ENCODE data around the gene F12.
A peak's percentile ranks its signal among the peaks of the same experiment; 100 is the strongest.

The F12 gene

DNA sequence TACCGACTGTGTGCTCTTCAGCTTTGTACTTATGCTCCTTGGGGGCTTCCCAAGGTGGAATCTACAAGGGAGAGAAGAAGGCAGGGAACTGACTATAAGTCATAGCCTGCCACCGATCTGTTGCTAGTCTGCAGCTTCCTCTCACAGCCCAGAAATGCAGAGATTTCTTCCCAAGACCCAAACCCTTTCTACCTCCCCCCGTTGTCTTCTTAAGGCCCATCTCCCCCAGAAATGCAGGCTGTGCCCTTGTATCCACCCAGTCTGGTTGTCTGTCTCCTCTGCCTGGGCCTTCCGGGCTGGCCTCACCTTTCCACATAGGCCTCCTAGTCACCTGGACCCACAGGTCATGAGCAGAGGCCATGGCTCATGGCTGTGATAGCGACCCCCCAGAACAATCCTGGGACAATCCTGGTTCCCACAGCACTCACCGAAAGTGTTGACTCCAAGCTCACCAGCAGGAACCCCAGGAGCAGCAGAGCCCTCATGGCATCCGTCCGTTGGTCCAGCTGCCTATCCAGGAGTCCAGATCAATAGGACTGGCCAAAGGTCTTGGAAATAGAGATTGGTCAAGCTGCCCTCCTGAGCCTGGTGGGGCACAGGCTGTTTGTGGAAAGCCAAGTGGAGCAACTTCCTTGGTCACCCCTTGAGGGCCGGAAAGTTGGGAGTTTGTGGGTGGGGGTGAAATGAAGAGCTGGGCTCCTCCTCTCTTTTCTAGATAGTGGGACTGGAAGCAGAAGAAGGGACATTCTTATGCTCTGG lies at the start of gene F12:
Gene F12 (minus strand): TSS at position 522 of the 759 bp plus-strand sequence. CDS start 37 bp downstream, at position 485.
- FAIRE-seq = no peak
- no peak for DNase-seq (ENCODE audit: low spot score)

- no peak for FAIRE-seq
Measured at GRCh38 chr5:177458912-177459350, 49.6 kb upstream of the F12 start.

GRCh38 chr5:177457852-177458681 lies 48.7 kb upstream of the F12 start:
- no peak for DNase-seq (ENCODE audit: low spot score)
- no peak for FAIRE-seq

More at GRCh38 chr5:177458912-177459350, 49.6 kb upstream of the F12 start:
- no peak for DNase-seq (ENCODE audit: low spot score)

GRCh38 chr5:177456976-177457851 lies 47.9 kb upstream of the F12 start:
- peak; percentile 96 for DNase-seq (ENCODE audit: low spot score)
- peak; percentile 84 for FAIRE-seq

DNA sequence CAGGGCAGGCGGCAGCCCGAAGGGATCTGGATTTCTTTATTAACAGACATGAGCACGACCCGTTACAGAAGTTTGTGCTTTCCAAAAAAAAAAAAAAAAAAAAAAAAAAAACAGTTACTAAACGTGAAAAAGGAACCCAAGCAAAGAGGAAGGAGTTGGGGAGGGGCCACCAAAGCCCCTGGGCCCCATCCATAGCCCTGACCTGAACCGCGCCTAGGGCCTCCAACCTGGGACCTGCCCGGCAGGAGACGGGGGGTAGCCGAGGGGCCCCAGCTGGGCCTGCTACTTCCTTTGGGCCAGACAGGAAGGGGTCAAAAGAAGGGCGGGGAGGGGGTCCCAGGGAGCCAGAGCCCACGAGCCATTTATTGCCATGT lies 47.2 kb upstream of the F12 start:
- FAIRE-seq (no peak), DNase-seq (ENCODE audit: low spot score) (no peak)

DNA sequence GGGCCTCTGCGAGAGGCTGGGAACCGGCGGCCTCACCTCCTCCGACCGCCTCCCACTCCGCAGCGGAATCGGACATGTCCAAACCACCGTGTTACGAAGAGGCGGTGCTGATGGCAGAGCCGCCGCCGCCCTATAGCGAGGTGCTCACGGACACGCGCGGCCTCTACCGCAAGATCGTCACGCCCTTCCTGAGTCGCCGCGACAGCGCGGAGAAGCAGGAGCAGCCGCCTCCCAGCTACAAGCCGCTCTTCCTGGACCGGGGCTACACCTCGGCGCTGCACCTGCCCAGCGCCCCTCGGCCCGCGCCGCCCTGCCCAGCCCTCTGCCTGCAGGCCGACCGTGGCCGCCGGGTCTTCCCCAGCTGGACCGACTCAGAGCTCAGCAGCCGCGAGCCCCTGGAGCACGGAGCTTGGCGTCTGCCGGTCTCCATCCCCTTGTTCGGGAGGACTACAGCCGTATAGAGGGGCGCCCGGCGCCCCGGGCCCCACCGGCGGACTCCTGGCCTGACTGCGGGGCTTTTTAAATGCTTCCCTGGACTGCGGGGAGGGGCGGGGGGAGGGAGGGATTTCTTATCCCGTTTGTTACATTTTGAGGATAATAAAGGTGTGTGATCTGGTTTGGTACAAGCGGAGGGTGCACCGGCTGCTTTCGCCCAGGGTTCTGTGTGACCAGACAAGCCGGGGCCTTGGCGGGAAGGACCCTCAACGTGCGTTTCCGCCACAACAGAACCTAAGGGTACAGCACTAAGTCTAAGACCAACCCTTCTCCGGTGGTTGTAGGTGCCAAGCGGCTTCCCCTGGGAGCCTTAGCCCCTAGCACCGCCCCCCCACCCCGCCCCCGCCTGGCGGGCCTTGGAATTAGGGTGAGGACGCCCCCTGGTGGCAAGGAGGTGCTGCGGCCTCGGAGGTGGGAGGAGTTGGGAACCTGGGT lies 46.6 kb upstream of the F12 start:
- no peak for FAIRE-seq

GRCh38 chr5:177455036-177455660 lies 45.8 kb upstream of the F12 start:
- DNase-seq (ENCODE audit: low spot score) = peak; percentile 64
- no peak for FAIRE-seq

More for the DNA sequence above, 46.6 kb upstream of the F12 start:
- DNase-seq (ENCODE audit: low spot score) = peak; percentile 70

DNA sequence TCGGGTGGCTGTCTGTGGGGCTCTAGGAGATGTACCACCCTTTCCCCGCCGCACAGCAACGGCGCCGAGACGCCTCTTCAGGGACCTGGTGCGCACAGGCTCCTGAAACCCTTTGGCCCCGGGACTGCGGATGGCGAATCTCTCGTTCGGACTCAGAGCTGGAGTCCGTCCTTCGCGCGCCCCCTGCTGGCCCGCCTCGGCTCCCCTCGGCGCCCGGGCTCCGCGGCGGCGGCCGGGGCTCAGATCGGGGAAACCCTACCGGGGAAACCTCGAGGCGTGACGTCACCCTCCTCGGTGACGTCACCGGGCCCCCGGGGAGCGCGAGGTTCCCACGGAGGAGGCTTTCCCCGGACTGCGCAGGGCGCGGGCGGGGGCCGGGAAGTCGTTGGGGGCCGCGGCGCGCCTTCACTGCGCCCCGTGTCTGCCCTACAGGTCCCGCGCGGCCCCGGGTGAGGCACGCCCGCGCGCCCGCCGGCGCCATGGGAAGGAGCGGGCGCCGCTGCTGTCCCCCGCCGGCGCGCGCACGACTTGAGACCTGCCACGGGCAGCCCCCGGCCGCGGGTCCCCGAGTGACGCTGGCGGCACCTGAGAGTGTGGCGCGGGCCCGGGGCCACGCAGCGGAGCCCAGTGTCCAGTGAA lies 45.2 kb upstream of the F12 start:
- DNase-seq (ENCODE audit: low spot score) = peak; percentile 79
- no peak for FAIRE-seq

DNA sequence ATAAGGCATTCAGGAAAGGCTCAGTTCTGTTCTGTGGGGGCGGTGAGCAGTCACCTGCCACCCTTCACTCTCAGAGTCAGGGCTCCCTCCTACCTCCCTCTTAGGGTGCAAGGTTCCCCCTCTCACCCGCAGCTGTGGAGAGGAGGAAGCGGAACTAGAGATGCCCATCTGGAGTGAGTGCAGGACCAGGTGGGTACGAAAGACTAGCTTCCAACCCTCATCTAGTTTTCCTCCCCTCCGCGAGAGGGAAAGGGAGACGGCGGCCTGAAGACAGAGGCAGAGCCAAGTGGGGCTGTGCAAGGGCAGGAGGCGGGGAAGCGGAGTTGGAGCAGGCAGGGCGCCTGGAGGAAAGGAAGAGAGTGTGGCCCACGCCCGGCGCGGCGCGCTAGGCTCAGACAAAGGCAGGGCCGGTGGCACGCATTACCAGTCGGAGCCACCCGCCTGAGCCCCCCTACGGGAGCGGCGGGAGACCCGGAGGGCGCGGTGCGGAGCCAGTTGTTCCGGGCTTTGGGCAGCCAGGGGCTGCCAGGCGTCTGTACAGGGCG lies 44.6 kb upstream of the F12 start:
- FAIRE-seq (no peak), DNase-seq (ENCODE audit: low spot score) (no peak)

DNA sequence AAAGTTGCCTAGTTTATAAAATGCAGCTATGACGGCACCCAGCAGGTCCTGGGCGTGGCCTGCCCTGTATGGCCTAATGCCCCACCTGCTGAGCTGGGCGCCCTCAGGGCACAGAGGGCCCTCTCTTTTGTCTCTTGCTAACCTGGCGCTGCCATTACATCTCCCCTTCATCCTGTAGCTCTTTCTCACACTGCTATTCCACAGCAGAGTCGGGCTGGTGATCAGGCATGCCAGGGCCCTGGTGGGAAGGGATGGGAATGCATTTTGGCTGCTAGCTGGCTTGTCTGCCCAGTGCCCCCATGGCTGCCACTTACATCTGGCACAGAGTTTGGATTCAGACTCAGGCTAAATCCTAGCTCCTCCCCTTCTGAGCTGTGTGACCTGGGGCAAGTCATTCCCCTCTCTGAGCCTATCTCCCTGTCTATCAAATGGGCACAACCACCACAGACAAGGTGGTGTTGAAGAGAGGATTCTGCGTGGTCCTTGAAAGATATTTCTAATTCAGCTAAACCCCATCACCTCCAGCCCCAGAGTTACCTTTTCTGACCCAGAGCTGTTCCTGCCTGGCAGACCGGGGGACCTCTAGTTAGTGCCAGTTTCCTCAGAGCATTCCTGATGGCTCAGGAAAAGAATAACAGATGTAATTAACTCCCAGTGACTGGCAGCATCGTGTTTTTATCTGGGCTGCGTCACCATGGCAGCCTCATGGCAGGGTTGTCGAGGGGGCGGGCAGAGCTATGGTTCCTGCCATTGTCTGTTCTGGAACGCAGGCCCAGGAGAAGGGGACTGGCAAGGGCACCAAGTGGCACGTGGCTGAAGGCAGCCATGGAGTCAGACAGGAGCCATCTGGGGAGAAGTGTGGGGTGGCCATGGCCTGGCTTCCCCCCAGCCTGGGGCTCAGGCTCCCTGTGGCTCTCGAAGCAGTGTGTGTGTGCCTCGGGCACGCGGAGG lies 43.6 kb upstream of the F12 start:
- FAIRE-seq (no peak), DNase-seq (ENCODE audit: low spot score) (no peak)

GRCh38 chr5:177450667-177451424 lies 41.5 kb upstream of the F12 start:
- no peak for FAIRE-seq
- no peak for DNase-seq (ENCODE audit: low spot score)

GRCh38 chr5:177449140-177450061 lies 40.0 kb upstream of the F12 start:
- FAIRE-seq = no peak
- DNase-seq (ENCODE audit: low spot score) = no peak

DNA sequence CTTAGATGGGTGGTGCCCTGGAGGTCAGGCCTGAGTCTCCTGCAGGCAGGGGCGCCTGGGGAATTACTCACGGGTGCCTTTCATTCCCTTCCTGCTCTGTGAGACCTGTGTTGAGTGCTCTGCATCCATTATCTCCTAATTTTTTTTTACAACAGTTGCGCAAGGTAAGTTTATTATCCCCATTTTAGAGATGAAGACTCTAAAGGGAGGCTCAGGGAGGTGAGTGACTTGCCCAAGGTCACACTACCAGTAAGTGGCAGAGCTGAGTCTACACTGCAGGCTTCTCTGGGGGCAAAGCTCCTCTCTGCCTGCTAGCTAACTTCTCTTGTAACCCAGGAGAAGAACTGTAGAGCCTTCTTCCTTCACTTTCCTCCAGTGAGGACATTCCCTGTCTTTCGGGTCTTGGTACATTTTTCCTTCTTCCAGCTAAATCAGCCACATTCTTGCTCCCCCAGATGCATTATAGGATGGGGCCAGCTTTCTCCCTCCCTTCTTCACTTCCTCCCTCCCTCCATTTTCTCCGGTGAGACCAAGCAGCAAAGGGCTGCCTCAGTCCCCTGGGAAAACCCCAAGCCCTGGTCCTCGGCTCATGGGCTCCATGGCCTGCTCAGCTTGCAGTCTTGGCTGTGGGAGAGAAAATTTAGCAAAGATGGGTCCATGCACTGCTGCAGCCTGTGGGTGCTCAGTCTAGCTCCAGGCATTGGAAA lies 39.0 kb upstream of the F12 start:
- no peak for DNase-seq (ENCODE audit: low spot score)
- no peak for FAIRE-seq

DNA sequence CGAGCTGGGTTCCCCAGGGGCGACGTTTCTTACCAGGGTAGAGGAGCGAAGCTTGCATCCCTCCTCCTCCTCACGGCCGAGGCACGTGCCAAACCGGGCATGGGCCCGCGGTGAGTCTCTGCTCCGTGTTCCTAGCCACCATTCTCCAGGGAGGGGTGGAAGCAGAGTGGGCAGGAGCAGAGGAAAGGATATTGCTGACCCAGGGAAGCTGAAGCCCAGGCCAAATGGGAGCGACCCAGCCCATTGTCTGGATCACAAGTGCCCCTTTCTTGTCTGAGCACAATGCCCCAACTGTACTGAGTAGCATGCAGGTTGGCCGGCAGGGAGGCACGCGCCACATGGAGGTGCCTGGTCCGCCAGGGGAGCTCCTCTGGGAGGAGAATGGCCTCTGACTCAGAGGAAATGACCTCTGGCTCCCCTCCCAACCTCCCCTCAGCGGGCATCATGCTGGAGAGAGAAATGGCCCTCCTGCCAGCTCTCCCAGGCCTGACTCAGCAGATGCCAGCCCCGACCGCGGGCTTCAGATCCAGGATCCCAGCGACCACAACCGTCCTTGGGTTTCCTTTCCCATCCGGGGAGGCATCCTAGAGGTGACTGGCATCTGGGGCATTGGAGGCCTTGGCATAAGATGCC lies 38.4 kb upstream of the F12 start:
- FAIRE-seq = peak; percentile 97

GRCh38 chr5:177447066-177447610 lies 37.8 kb upstream of the F12 start:
- DNase-seq (ENCODE audit: low spot score) = peak; percentile 56
- FAIRE-seq = no peak

More for the DNA sequence above, 38.4 kb upstream of the F12 start:
- peak; percentile 99 for DNase-seq (ENCODE audit: low spot score)
